ENCODE measurements around the gene GLI1. TPM values are rescaled to one million over a fixed set of nuclear protein-coding genes. Genes with fewer than 3 reads are reported as not detected.
A peak's percentile ranks its signal among the peaks of the same experiment; 100 is the strongest.

Gene GLI1
- total and polyA plus RNA-seq, 11 donors: 0.08 to 2.6 (median 0.83) TPM

DNA sequence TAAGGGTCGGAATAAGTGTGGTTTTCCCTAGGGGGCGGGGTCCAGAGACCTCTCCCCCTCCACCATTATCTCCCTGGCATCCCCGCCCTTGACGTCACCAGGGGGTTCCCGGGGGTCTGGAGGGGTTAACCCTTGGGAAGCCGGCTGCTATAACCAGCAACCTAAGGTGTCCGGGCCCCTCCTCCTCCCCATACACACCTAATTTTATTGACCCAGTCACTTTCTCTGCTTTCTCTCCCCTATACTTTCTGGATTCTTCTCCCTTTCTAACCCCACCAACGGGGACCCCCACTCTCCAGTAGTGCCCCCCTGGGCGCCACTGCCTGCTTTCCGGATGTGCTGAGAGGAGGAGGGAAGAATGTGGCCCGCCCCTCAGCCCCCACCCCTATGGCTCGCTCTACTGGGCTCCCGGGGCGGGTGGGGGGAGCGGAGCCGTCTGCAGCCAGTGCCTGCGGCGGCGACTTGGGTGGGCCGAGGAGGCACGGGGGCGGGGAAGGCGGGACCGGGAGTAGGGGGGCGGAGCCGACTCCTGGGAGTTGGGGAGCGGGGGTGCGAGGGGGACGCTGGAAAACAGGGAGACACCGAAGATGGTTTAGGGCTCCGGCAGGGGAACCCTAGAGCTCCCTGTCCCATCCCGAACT is 1.8 kb downstream of the GLI1 start:
- WGBS, 4 donors: 0 to 1% (median 1%) methylated on average over 15 to 32 of the region's 32 CpGs
- intact Hi-C loops (cut with DNase I): loop anchor here in 2 of 10 donors (10.0 kb wide), 1 partner anchor 163 kb away; no protein-coding TSS in a partner anchor
- TF ChIP-seq POLR2A (IDR thresholded peaks at IDR 0.05) (no peak), CTCF (IDR thresholded peaks at IDR 0.05) (no peak)

GRCh38 chr12:57461917-57462250 is 2.3 kb downstream of the GLI1 start:
- DNase-seq (peak in 1 of 5 donors; percentile 11), ATAC-seq (no peak)
- Histone ChIP-seq H3K27ac (peak overlapping the region in 11 of 12 donors; percentile 0 to 86 (median 72)), H3K36me3 (no peaks in the 10 kb centered on the region), H3K9me3 (no peaks in the 10 kb centered on the region), H3K4me1 (peaks cover 0 to 41% (median 21%) of the 10 kb centered on the region in 12 donors), H3K27me3 (peaks cover 0 to 9% (median 0%) of the 10 kb centered on the region in 9 donors), H3K4me3 (peak overlapping the region; percentile 53 to 82 (median 68))
- intact Hi-C loops (cut with DNase I): loop anchor here in 3 of 10 donors (1.0 to 10.0 kb wide), 3 partner anchors 58 to 249 kb away; partner anchors contain the start of gene DDIT3 (in 1 of the 3)
- TF ChIP-seq CTCF (IDR thresholded peaks at IDR 0.05) (no peak), POLR2A (IDR thresholded peaks at IDR 0.05) (no peak)
- WGBS, 4 donors: 0 to 1% (median 0%) methylated on average over 6 to 9 of the region's 9 CpGs

More for the DNA sequence above, 1.8 kb downstream of the GLI1 start:
- H3K36me3 ChIP-seq: no peaks in the 10 kb centered on the region
- no peaks in the 10 kb centered on the region for H3K9me3 ChIP-seq
- peak overlapping the region in 10 of 12 donors; percentile 0 to 86 (median 72) for H3K27ac ChIP-seq
- peaks cover 0 to 9% (median 0%) of the 10 kb centered on the region in 9 donors for H3K27me3 ChIP-seq
- peak overlapping the region; percentile 53 to 82 (median 68) for H3K4me3 ChIP-seq
- peak; percentile 71 to 84 (median 76) for DNase-seq
- H3K4me1 ChIP-seq: peaks cover 0 to 43% (median 21%) of the 10 kb centered on the region in 12 donors
- peak in 3 of 4 donors; percentile 41 to 61 (median 51) for ATAC-seq

DNA sequence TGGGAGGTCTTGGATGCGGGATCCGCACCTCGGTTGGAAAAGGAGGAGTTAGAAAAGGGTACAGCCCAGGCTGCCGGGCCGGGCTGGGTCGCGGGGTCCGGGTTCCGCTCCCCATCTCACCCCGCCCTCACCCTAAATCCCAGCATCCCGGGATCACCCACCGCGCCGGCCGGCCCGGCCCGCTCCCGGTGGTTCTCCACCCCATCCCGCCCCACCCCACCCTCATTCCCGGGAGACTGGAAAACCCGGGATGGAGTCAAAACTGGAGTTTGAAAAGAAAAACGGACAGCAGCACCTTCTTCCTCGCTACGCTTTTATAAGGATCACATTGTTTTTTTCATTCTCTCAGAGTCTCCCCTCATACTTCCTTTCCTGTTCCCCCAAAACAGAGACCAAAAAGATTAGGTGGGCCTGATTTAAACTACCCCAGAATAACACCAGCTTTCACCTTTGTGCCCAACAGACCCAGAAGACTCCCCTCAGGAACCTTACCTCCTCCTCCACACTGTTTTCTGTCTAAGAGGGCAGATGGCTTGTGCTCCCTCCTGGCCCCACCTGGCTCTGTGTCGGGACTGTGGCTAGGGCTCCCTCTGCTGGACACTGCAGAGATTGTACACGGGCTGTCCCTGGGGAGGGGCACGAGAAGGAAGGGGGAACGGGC is 2.8 kb downstream of the GLI1 start:
- Histone ChIP-seq H3K9me3 (no peaks in the 10 kb centered on the region), H3K4me3 (peak overlapping the region; percentile 53 to 82 (median 68)), H3K36me3 (no peaks in the 10 kb centered on the region), H3K27me3 (peaks cover 0 to 9% (median 0%) of the 10 kb centered on the region in 9 donors), H3K4me1 (peaks cover 0 to 41% (median 21%) of the 10 kb centered on the region in 12 donors), H3K27ac (peak overlapping the region; percentile 37 to 86 (median 72))
- 0 to 1% (median 0%) methylated on average over 25 to 28 of the region's 28 CpGs for WGBS, 4 donors
- intact Hi-C loops (cut with DNase I): loop anchor here in 3 of 10 donors (1.0 to 10.0 kb wide), 3 partner anchors 58 to 249 kb away; partner anchors contain the start of gene DDIT3 (in 1 of the 3)
- ATAC-seq (peak; percentile 68 to 77 (median 74)), DNase-seq (peak; percentile 85 to 91 (median 85))
- TF ChIP-seq POLR2A (IDR thresholded peaks at IDR 0.05) (peak in 1 of 2 donors; percentile 22), CTCF (IDR thresholded peaks at IDR 0.05) (peak; percentile 89 to 99 (median 94))

DNA sequence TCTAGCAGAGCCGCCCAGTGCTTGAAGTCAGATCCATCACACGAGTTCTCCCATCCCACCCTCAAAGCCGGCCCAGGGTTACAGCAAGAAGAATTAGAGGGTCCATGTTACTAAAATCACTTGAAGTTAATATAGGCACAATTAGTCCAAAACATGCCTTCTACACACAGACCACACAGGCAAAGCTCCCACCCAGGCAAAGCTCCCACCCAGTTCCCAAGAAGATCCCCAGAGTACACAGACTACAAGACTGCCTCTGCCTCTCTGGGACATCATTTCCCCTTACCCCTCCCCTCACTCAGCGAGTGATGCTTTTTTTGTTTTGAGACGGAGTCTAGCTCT is 3.3 kb downstream of the GLI1 start:
- H3K4me3 ChIP-seq: peak overlapping the region in 6 of 12 donors; percentile 67 to 82 (median 70)
- WGBS, 4 donors: 24 to 28% (median 27%) methylated on average over 5 of the region's 5 CpGs
- H3K27ac ChIP-seq: peak overlapping the region in 3 of 12 donors; percentile 72 to 86 (median 78)
- H3K9me3 ChIP-seq: no peaks in the 10 kb centered on the region
- peaks cover 0 to 9% (median 0%) of the 10 kb centered on the region in 9 donors for H3K27me3 ChIP-seq
- H3K36me3 ChIP-seq: no peaks in the 10 kb centered on the region
- ATAC-seq: no peak
- DNase-seq: no peak
- H3K4me1 ChIP-seq: peaks cover 0 to 41% (median 21%) of the 10 kb centered on the region in 12 donors
- TF ChIP-seq CTCF (IDR thresholded peaks at IDR 0.05): peak in 2 of 12 donors; percentile 4 to 17
- TF ChIP-seq POLR2A (IDR thresholded peaks at IDR 0.05): no peak
- intact Hi-C loops (cut with DNase I): loop anchor here in 3 of 10 donors (1.0 to 10.0 kb wide), 3 partner anchors 57 to 250 kb away; partner anchors contain the start of gene DDIT3 (in 1 of the 3)
